Measurements from ENCODE around the gene SPANXB1.
"Not testable (repeated sequence)": the region's sequence is repeated elsewhere in the genome, so short reads cannot be mapped to it uniquely, and the experiment has no call there.

The SPANXB1 gene

GRCh38 chrX:141044246-141044645, 41.9 kb downstream of the SPANXB1 start:
- POLR2A ChIA-PET; H3K9me3 ChIP-seq (ENCODE audit: control insufficient read depth, insufficient read depth, low read depth, low read length); H3K36me3 ChIP-seq (ENCODE audit: control insufficient read depth in 2 of 2, insufficient read depth in 1 of 2, low read length in 2 of 2); CTCF ChIA-PET; H3K27ac ChIP-seq (ENCODE audit: extremely low read depth, low read depth, low read length); H3K4me3 ChIP-seq (ENCODE audit: low read depth, low read length); H3K4me1 ChIP-seq (ENCODE audit: control insufficient read depth, insufficient read depth, low read length): not testable (repeated sequence)

GRCh38 chrX:141049878-141050277, 47.5 kb downstream of the SPANXB1 start:
- H3K27ac ChIP-seq (ENCODE audit: extremely low read depth, low read depth, low read length); H3K4me1 ChIP-seq (ENCODE audit: control insufficient read depth, insufficient read depth, low read length); CTCF ChIA-PET; H3K4me3 ChIP-seq (ENCODE audit: low read depth, low read length); H3K36me3 ChIP-seq (ENCODE audit: control insufficient read depth in 2 of 2, insufficient read depth in 1 of 2, low read length in 2 of 2); POLR2A ChIA-PET; H3K9me3 ChIP-seq (ENCODE audit: control insufficient read depth, insufficient read depth, low read depth, low read length): not testable (repeated sequence)
- TF ChIP-seq ZNF146 (tag by site-specific recombination; IDR thresholded peaks at IDR 0.05) (peak; percentile 74), ZNF280D (tag by site-specific recombination; IDR thresholded peaks at IDR 0.05) (0 out of 2 replicates have a peak, but pooled peaks have one; percentile 26)

GRCh38 chrX:141052098-141052497, 49.7 kb downstream of the SPANXB1 start:
- H3K4me1 ChIP-seq (ENCODE audit: control insufficient read depth, insufficient read depth, low read length); H3K36me3 ChIP-seq (ENCODE audit: control insufficient read depth in 2 of 2, insufficient read depth in 1 of 2, low read length in 2 of 2); CTCF ChIA-PET; POLR2A ChIA-PET; H3K27ac ChIP-seq (ENCODE audit: extremely low read depth, low read depth, low read length); H3K9me3 ChIP-seq (ENCODE audit: control insufficient read depth, insufficient read depth, low read depth, low read length); H3K4me3 ChIP-seq (ENCODE audit: low read depth, low read length): not testable (repeated sequence)
